GM21515 (cell line): Measurements from ENCODE around the gene UMODL1.

ENCODE experiments used
- ATAC-seq: cut with Tn5 transposase; IDR thresholded peaks from one replicate; pipeline ENCODE4 v1.9.1; 2021; ENCODE audit not compliant: unreplicated experiment

The UMODL1 gene

GRCh38 chr21:42129300-42130266 lies 58.5 kb downstream of the UMODL1 start:
- no peak for ATAC-seq

- ATAC-seq, result no peak
These were observed 59.3 kb downstream of the UMODL1 start for GRCh38 chr21:42130441-42130840.

- no peak for ATAC-seq
These were observed 61.1 kb downstream of the UMODL1 start for GRCh38 chr21:42132183-42132582.

GRCh38 chr21:42133131-42133530 lies 62.0 kb downstream of the UMODL1 start:
- no peak for ATAC-seq

- ATAC-seq, result no peak
These were observed 64.4 kb downstream of the UMODL1 start for GRCh38 chr21:42135386-42136052.

- no peak for ATAC-seq
These were observed 66.2 kb downstream of the UMODL1 start for GRCh38 chr21:42137191-42137904.

- no peak for ATAC-seq
These were observed 69.2 kb downstream of the UMODL1 start for GRCh38 chr21:42140196-42140934.

GRCh38 chr21:42141643-42142042 lies 70.5 kb downstream of the UMODL1 start:
- no peak for ATAC-seq

- no peak for ATAC-seq
These were observed 71.0 kb downstream of the UMODL1 start for GRCh38 chr21:42142141-42142540.

- no peak for ATAC-seq
These were observed 71.5 kb downstream of the UMODL1 start for GRCh38 chr21:42142627-42143026.

GRCh38 chr21:42143111-42143510 lies 72.0 kb downstream of the UMODL1 start:
- no peak for ATAC-seq

GRCh38 chr21:42144221-42144620 lies 73.1 kb downstream of the UMODL1 start:
- no peak for ATAC-seq

- no peak for ATAC-seq
These were observed 73.8 kb downstream of the UMODL1 start for GRCh38 chr21:42144679-42145568.

- no peak for ATAC-seq
These were observed 74.6 kb downstream of the UMODL1 start for GRCh38 chr21:42145569-42146272.

GRCh38 chr21:42146273-42146805 lies 75.2 kb downstream of the UMODL1 start:
- no peak for ATAC-seq

GRCh38 chr21:42146821-42147220 lies 75.7 kb downstream of the UMODL1 start:
- ATAC-seq, result no peak

GRCh38 chr21:42147386-42148020 lies 76.4 kb downstream of the UMODL1 start:
- ATAC-seq, result no peak

- no peak for ATAC-seq
These were observed 77.0 kb downstream of the UMODL1 start for GRCh38 chr21:42148097-42148496.
